T47D (cell line): ENCODE measurements around the gene CASP3.

ENCODE experiments used
- DNase-seq, 2 experiments: peaks; one replicate each; pipeline versions ENCODE4 v3.0.0 to v3.0.0-alpha.2; 2011 to 2012; ENCODE audit warnings: low read depth in 1 of 2, low spot score in 1 of 2
- JUND ChIP-seq: IDR thresholded peaks from 2 replicates; pipeline ENCODE4 v1.6.1; 2012; ENCODE audit warnings: low read depth
- in situ Hi-C: cut with HindIII; loops from 2 replicates; pipeline ENCODE4 v1.10.0; 2016; ENCODE audit warnings: low sequenced_read_pairs, low pct_unique_long_range_greater_than_20kb

The CASP3 gene

DNA sequence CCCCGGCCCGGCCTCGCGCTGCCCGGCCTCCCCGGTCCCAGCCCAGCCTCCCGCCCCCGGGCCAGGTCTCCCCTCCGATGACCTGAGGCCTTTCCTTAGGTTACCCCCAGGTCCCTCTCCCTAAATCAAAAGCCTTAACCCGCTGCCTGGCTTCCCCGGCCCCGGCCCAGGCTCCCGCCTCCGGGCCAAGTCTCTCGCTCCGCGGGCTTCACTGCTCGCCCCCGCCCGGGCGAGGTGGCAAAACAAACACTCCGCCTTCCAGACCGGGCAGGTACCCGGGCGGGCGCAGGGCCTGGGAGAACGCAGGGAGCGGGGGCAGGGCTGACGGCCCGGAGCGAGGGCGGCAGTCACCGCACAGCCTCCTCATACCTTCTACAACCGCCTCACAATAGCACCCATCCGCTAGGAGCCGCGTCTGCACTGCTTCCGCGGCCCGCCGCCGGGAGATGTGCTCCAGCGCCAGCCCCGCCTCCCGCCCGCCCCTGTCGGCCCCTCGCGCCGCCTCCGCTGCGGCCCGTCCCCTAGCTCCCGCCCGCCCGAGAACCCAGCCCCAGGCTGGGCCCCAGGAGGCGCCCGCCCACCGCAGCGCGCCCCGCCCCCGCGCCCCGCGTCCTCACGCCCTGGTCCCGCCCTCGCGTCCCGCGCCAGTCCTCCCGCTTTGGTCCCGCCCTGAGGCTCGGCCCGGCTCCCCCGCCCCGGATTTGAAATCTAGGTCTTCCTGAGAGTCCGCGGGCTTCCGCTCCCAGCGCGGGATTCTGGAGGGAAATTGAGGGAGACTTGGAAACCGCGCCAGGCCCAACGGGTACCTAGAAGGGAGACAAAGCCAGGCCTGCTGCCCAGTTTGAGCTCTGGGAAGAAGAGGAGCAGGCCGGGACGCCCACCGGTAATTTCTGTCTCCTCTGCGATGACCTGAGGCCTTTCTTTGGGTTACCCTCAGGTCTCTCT, at the start of gene CASP3, which contains the start of gene PRIMPOL:
CASP3 (minus strand) TSS at position 422 of the 945 bp plus-strand sequence. CDS start 10,994 bp downstream, outside the sequence.
PRIMPOL (plus strand) TSS at position 713 of the 945 bp plus-strand sequence. CDS start 7,403 bp downstream, outside the sequence.
- in situ Hi-C loops = no loop called here
- TF ChIP-seq JUND = no peak
- DNase-seq = peak; percentile 24 to 95

DNA sequence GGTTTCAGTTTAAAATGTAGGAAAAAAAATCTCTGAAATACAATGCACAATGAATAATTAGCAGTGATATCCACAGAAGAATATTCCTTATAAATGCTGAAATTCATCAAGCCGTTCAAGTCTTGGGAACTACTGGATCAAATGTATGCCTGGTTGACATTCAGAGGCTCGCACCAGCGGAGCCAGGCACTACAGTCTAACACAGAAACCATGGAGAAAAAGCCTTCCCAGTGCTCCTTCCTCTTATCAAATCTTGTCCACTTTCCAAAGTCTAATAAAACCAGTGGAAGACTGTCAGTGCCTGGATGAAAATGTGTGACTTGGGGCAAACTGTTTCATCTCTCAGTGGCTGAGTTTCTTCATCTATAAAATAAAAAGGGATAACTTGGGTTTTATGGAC, 48.7 kb upstream of the CASP3 start:
- no peak for DNase-seq
- TF ChIP-seq JUND = no peak
- in situ Hi-C loops = no loop called here

DNA sequence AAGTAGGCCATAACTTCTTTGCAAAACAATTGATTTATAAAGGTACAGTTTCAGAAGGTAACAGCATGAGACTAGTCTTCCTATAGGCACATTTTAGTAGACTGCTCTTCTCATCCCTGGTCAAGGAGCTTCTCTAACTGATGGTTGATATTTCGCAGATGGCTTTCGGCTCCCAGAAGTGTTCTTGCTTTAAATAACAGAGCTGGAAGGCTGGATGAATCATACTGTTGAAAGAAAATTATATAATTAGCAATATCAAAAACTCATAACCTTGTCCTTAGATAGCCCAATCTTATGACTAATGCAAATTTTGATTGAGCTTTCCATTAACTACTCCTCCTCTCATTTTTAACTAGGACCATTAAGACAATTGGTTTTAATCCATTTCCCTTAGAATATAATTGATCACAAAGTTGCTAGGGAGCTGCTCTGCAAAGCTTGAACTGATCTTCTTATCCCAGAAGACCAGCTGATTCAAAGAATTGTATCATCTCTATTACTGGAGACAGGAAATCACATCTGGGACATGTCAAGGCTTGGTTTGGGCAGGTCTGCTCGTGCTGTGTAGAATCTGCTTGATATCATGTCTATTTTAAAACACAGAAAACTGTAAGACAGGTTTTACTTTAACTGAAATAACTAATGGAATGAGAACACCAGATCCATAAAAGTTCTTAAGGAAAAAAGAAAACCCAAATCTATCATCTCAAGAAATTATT, 46.1 kb upstream of the CASP3 start:
- in situ Hi-C loops = no loop called here
- TF ChIP-seq JUND = no peak
- no peak for DNase-seq

DNA sequence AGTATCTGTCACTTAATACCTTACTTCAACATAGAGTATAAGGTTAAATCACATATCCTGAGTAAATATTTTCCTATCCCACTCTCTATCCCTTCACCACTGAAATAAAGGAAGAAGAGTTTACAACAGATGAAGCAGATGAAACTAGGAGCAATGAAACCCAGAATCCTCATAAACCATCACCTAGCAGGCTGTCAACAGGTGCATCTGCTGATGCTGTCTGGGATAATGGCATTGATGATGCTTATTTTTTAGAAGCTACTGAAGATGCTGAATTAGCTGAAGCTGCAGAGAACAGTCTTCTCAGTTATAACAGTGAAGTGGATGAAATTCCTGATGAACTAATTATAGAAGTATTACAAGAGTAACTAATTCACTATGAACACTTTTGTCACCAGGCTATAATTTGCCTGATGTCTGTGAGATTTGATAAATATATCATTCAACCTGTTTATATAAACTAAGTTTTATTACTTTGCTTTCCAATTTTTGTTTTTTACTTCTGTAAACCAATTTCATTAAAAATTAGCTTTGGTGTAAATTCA, 45.2 kb upstream of the CASP3 start:
- in situ Hi-C loops = no loop called here
- DNase-seq = no peak
- TF ChIP-seq JUND = no peak

DNA sequence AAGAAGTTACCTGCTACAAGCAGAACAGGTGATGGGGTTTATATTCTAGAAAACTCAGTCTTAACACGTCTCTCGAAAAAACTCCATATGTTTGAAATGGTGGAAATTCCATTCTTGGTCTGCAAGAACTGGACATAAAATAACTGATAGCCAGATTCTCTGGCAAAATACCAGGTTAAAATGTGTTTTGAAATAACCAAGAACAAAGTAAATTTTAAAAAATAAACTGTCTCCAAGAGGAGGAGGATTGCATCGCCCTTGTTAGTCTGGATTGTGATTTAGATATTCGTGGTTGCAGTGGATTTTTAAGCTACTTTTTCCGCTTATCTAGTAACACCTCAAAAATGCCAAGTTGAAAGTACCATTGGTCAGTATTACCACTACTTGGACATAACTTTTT, 43.8 kb upstream of the CASP3 start:
- DNase-seq = no peak
- in situ Hi-C loops = no loop called here
- TF ChIP-seq JUND = no peak

DNA sequence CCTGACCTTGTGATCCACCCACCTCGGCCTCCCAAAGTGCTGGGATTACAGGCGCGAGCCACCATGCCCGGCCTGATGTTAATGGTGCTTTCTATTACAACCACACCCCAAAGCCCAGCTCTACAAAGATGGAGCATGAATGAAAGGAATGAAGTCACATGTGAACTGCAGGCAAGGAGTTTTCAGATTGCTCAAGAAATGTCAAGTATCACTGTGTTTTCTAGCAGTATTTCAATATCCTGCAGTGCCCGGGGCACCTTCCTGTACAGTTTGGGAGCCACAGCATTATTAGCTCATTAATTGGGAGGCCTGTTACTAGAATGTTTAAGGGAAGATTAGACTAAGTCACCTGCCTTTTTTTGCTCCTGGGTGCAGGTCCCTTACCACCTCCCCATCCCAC, 40.4 kb upstream of the CASP3 start:
- in situ Hi-C loops = no loop called here
- DNase-seq = no peak
- no peak for TF ChIP-seq JUND

DNA sequence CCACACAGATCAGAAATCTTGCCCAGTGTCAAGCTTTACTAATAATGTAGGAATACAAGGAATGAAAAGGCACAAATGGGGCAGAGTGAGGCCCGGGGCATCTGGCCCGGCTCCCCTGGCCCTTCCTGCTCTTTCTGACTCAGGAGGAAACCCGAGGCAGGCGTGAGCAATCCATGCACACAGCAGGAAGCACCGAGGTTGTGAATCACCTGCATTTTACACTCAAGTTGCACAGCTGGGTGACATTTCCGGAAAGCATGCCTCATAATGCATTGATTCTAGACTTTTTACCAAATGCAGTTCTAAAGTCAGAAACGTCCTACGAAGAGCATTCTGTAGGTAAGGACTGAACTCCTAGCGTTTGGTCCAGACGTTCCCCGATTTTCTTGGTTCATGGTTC, 39.2 kb upstream of the CASP3 start:
- TF ChIP-seq JUND = no peak
- in situ Hi-C loops = no loop called here
- DNase-seq = no peak

DNA sequence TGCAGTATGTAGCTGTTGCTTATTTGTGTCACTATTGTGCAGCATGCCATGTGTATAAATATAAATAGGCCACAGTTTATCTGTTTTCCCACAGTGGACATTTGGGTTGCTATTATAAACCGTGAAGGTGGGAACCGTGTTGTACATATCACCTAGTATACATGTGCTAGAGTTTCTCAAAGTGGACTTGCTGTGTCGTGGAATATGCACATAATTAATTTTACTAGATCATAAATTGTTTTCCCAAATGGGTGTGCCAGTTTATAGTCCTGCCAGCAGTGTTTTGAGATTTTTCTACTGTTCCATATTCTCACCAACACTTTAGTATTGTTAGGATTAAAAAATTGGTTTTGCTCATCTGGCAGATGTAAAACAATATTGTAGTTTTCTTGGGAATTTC, 38.8 kb upstream of the CASP3 start:
- no peak for DNase-seq
- TF ChIP-seq JUND = no peak
- in situ Hi-C loops = no loop called here

DNA sequence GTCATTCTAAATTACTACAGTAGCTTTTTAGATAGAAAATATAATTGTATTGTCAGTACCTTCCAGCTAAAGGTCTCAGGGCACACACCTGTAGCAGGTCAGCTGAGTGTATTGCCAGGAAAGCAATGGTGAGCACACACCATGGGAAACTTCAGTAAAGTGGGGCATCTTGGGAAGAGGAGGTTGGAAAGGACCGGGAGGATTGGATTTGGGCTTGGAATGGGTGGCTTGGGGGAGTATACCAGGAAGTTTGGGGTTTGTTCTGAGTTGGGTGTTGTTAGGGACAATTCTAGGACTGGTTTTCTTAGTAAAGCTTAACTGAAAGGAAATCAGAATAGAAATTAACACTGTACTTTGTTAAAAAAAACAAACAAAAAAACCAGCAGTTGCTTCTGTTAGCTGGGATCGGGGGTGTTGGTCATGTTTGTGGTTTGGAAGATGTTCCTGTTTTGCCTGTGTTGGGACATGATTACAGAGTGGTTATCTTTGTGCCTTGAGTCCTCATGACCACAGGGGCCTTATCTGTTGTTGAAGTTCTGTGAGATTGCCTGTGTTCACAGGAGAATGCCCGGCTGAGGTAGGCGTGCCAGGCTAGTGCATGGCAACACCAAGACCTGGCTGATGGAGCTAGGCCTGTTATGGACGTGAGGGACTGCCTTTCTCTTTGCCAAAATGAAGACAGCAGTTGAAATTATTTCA, 35.4 kb upstream of the CASP3 start:
- in situ Hi-C loops = no loop called here
- TF ChIP-seq JUND = no peak
- DNase-seq = no peak

DNA sequence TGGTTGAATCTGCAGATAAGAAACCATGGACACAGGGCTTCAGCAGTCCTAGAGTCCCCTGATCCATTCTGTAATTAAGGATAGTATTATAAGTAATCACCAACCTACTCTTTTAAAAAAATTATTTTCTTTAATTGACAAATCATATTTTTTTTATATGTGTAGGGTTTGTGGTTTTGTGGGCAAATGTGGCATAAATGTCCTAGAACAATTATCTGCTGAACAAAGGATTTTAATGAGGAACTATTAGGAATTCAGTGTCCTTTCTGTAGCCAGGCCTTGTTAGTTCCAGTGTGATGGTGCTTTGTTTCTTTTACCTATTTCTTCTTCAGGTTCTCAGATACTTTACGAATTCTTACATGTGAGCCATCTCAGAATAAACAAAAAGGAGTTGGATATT, 32.7 kb upstream of the CASP3 start:
- in situ Hi-C loops = no loop called here
- TF ChIP-seq JUND = no peak
- DNase-seq = no peak

DNA sequence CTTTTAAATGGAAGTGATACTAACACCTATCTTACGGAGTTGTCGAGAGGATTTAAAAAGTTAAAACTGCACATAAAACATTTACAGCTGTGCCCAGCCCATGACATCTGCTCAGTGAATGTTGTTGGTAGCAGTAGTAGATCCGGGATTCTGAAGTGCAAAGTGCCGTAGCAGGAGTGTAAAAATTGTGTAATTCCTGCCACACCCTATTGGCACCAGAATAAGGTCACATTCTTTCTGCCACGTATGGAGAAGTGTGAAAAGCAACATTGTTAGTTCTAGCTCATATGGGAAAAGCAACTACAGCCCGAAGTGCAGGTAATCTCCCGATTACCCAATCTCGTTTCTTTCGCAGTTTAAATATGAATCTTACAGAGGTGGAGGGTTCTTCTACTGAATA, 31.5 kb upstream of the CASP3 start:
- in situ Hi-C loops = no loop called here
- TF ChIP-seq JUND = no peak
- DNase-seq = no peak

DNA sequence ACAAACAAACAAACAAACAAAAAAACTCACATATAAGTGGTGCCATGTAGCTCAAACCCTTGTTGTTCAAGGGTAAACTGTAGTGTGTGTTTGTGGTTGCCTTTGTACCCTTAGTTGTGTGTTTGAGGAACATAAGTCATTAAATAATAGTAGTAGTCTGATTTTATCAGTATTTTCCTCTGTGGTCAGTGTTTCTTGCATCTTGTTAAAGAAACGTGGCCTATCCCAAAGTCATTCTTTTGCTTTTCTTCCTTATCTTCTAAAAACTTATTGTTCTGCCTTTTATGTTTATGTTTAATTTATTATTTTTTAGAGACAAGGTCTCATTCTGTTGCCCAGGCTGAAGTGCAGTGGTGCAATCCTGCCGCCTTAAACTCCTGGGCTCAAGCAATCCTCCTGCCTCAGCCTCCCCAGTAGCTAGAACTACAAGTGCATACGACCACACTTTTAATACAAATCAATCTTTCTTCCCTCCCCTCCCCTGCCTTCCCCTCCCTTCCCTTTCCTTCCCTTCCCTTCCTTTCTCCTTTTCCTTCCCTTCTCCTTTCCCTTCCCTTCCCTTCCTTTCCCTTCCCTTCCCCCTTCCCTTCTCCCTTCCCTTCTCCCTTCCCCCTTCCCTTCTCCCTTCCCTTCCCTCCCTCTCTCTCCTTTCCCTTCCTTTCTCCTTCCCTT, 26.7 kb upstream of the CASP3 start:
- peak in 1 of 2 experiments; percentile 15 for DNase-seq
- in situ Hi-C loops = no loop called here
- TF ChIP-seq JUND = no peak
